Stimulated activated CD4-positive, alpha-beta T cell treated with anti-CD3 and anti-CD28 coated beads, Interleukin-2, amount 100 ng/mL, for 4 hours (primary cell): Measurements from ENCODE around the gene PDE1C.

Source experiments
- DNase-seq: peaks from one replicate; pipeline ENCODE4 v3.0.0-alpha.2; 2020; ENCODE audit warnings: low read depth

PDE1C gene

DNA sequence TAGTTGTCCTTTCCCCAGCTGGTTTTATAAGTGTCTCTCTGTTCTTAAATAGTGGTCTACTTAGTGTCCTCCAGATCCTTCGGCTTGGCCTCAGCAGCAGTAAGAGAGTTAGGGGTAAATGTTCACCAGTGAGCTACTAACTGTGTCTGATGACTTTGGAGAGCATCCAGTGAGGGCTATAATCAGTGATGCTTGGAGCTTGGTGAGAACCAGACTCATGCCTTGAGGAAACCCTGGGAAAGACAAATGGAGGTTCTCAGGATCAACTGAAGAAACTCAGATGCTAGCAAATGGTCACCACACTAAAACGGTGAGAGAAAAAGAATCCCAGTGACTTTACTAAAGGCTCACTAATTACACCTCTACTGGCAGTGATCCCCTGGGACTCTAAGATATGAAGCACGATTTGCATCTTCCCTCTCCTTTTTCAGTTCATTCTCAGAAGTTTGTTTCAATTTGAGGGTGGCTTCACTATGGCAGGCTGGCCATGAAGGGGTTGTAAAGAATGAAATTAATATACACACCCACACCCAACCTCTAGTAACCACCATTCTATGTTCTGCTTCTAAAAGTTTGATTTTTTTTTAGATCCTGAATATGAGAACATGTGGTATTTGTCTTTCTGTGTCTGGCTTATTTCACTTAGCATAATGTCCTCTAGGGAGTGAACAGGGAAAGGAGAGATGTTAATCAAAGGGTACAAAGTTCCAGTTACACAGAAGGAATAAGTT lies 177.9 kb downstream of the PDE1C start:
- DNase-seq, result no peak

DNA sequence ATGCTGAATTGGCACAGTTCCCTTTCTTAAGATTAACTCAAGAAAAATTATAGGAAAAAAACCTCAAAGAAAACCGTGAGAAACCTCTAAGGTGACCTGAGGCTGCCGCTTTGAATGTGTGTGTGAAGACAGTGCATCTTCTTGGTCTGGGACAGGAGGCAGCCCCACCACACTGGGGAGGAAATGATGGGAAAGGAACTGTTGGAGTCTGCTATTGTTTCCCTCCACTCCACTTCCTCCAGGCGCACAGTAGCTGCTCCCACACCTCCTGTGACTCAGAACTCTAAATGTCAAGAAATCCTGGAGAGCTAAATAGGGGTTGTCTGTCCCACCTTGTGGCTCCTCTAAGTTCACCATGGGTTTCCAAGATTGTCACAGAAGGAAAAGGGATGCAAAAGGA lies 179.4 kb downstream of the PDE1C start:
- no peak for DNase-seq

DNA sequence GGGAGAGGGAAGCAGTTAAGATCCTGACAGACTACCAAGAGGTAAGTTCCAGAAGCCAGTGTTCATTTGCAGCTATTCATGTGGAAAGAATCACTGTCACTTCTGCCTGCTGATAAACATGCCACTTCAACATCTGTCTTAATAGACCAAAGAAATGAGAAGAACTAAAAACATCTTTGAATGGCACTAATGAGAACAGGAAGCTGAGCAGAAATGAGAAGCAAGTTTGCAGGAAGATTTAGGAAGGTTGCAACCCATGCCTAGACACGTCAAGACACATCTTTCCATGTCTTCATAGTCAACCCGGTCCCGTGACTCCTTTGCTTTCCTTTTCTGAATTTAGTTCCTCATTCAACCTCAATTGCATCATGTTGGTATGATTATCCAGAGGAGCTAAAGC lies 180.0 kb downstream of the PDE1C start:
- DNase-seq, result no peak

DNA sequence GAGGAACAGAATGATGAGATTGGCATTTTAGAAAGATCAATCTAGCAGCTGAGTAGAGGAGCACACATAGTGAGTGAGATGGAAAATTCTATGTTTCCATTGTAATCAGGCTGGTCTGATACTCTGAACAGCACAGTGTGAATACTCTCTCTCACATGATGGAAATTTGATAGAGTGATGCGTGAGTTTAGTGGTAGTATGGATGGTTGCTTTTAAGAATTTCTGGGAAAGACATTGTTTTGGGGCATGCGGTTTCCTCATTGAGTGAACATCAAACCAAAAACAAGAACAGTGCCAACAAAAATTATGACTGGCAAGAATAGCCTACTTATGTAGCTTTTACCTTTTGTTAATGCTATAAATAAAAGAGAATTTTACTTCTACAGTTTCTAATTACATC lies 183.2 kb downstream of the PDE1C start:
- no peak for DNase-seq

DNA sequence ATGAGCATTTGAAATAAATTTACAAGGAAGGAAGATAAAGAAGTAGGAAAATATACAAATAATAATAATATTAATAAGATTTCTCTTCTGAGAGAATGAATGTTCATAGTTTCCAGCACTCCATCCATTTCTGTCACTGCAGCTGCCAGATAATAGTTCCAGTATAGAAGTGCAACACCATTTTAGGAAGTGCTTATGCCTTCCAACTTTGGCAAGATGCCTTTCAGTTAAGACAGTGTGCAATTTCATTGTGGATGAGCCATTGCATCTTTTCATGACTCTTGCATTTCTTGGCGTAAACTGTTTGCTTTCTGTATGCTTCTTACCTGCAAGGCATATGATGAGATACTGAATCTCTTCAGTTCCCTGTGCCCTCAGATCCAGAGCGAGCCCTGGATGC lies 185.0 kb downstream of the PDE1C start:
- no peak for DNase-seq

DNA sequence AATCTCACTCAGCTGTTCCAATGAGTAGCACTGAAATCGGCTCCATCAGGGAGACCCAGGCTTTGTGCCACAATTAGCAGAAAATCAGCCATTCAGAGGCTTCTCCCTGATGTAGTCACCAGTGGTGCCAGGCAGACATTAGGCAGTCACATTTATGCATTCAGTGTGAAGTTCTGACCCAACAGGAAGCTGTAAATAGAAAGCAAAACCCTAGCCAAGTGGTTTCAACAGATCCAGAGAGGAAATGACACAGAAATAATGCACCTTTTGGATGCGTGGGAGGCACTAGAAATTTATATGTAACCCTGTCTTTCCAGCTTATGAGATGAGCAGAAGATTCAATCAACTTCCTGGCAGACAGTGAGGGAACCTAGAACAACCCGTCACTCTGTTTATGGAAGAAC lies 186.4 kb downstream of the PDE1C start:
- DNase-seq, result no peak

DNA sequence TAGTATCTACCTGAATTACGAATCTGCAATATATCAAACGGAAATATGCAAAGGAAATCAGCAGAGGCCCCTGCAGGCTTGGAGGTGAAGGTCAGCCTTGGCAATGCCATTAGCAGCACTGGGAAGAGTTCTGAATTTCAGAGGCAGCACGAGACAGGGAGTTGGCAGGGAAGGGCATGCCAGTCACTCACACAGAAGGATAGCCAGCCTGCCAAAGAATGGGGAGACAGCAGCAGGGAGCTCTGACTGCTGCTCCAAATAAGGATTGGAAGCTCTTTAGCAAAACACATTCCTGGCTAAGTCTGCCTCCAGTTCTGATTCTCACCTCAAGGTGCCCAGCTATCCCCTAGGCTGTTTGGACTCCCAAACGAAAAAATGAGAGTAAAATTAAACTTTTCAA lies 188.0 kb downstream of the PDE1C start:
- DNase-seq, result no peak

DNA sequence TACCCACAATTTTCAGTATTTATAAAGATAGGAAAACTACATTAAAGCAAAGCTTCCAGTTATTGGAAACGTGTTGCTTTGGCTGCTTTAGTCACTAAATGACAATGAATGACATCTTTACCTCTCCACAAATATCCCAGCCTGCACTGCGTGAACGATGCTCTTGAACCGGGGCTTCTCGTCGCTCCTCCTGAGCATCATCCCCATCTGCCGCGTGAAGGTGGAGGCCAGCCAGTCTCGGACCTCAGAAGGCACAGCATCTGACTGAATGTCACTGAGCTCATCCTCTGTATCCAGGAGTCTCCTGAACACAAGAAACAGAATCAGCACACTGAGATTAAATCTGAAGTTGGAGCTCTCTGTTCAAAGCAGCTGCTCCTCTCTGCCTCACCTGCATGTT lies 191.3 kb downstream of the PDE1C start:
- DNase-seq, result no peak

DNA sequence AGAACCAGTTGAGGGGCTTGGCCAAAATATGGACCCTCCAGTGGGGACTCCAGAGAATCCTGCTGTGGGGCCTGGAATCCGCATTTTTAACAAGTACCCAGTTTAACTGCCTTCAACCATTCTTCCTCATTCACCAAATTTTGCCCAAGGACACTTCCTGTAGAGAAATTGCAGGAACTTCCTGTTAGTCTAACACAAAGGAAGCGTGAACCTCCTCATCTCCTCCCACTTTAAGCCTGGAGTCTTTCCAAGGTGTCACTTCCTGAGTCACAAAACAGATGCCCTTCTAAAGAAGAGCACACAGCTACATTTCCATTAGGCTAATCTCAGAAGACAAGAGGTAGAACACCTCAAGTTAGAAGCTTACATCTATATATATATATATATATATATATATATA lies 194.8 kb downstream of the PDE1C start:
- no peak for DNase-seq

DNA sequence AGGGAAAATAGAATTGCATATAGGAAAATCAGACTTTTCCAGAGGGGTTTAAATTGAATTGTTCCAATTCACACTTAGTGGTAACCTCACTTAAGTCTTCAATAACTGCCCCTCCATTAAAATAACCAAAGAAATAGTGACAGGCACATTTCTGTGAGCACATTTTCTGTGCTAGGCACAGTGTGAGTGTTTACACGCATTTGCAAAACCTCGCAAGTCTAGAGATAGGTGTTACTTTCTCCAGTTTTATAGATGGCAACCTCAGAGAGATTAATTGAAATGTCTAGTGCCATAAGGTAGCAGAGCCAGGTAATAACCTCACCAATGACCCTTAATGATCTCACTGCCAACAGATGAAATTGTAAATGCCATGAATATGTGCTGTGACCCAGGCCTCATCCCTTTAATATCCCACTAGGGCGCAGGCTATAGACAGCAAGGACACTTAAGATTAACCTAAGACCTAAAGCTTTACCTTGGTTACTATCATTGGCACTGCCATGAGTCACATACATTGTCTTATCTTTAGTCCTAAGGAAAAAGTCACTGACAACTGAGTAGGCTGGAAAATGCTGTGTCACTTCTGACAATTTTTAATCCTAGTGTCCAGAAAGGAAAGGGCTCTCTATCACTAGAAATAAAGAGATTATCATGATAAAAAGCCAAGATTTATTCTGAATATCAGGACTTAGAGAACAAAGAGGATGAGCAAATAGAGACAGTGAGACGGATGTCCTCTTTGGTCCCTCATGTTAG lies 195.4 kb downstream of the PDE1C start:
- no peak for DNase-seq

DNA sequence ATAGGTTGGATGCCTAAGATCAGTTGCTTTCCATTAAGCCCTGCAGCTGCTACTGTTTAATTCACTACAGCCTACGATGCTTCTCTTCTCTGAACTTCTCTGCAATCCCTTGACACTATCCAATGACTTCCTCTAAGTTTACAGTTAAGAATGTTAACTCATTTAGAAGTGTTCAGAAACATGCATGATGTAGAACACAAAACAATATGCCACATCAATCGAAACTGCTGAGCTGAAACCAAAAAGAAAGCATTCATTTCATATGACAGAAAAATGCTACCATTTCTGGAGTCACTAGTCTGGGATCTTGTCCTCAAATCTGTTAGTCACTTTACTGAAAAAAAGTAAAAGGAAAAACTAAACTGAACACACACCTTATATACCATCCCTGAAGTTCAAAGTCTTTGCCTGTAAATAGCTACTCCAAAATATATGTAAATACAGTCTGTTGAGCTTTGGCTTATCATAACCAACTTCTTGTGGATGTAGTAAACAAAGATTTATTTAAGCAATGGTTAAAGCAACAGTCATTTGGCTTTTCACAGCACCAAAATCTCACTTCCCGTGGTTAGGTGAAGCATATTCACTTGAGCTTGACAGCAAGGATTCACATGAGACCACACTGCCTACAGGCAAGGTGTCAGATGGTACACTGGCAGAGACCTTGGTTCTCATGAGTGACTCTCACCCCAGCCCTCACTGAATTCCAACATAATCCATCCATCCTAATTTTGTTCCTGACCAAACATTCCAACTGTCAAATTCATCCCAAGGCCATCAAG lies 196.2 kb downstream of the PDE1C start:
- DNase-seq, result no peak

DNA sequence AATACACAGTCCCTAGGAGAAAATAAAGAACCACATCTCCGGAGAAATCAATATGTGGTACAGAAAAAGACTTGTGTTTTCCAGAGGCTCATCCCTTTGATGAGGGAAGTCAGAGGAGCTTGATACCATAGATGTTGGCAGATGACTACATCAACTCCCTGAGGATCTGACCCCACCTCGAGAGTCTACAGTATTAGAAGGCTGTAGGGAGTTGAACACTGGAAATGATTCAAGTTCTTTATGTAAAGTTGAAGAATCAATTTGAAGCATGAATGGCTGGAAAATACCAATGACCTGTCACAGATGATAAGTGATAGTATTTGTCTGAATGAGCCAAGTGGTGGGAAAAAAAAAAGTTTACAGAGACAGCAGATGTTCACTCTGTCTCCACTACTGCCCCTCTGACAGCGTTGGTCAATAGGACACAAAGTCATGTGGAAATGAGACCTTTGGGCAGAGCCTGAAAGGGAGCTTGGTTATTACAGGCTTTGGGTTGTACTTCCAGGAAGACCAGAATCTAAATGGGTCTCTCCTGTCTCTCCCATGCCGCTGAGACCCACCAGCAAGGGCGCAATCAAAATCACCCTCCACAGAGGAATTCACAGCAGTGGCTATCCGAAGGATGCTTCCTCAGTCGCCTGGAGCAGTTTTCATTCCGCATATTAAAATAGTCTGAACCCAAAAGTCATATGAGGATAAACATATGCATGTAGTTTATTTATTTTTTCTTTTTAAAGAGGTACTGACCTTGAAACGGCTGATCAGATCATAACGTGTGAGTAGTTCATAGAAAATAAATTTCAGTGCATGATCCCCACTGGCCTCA lies 197.4 kb downstream of the PDE1C start:
- no peak for DNase-seq

DNA sequence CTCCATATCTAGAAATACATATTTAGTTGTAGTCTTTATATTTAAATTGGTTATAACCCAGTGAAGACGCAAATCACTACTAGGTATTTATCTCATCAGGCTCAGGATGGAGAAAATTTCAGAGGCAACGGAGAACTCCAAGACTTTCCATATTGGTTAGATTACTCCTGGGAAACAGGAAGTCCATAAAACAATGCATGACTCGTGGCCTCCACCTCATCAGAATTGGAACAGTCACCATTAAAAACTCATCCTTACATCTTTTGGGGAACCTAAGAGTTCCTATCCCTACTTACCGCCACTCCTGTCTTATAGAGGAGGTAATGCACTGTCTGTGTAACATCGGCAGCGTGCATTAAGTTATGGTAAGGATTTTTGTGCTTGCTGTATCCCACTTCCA lies 205.6 kb downstream of the PDE1C start:
- no peak for DNase-seq

DNA sequence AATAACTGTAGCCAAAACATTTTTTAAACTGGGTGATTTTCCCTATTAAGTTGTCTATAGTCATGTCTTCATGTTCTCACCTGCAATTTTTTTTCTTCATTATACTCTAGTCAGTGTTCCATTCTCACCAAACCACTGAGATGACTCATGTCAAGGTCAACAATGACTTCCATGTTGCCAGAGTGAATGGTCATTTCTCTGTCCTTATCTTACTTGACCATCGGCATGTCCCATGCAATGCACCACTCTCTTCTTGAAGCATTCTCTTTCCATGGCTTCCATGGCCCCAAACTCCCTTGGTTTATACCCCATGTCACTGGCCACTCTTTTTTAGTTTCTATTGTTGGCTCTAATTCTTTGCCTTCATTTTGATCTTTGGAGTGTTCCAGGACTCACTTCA lies 209.3 kb downstream of the PDE1C start:
- DNase-seq, result no peak

DNA sequence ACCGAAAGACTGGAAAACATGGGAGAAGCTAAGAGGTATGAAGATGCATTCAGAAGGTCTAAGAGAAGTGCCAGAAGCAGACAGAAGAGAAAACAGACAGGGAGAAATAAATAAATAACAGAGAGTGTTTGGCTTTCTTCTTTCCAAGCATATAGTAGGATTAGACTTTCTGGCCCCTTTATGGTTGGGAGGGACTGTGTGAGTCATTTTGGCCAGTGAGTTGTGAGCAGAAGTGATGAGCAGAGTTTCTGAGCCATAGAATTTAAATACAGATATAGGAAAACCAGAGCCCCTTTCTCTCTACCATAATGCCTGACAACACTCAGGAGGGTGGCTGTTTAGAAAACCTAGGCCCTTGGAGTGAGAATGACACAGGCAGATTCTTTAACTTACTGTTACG lies 212.2 kb downstream of the PDE1C start:
- no peak for DNase-seq

DNA sequence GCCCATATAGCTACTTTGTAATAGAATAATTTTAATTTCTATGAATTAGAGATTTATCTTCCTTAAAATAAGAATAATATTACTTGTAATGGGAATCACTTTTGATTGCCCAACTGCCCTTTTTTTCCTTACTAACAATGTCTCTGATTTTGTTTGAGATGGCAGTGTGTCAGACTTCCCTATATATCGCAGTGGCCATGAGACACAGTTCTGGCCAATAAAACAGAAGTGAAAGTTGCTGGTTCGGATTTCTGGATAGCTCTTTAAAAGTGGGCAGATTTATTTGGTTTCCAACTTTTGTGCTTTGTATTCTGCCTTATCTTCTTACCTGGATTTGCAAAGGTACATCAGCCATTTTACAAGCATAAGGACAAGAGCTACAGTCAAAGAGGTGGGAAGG lies 213.0 kb downstream of the PDE1C start:
- no peak for DNase-seq

DNA sequence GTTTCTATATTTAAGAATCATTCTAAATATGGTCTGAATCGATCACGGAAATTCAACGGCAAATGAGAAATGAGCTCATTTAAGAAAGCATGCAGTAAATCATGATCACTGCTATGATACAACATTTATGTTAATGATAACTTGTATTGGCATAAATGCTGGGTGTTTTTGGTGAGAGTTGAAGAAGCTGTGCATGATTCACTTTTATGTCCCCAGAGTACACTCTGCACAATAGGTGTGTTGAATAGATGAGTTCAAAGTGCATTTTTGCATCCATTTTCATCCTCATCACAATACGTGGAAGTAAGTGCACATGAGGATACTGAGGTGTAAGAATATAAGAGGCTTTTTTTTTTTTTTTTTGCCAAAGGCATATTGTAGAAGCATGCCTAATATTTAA lies 213.9 kb downstream of the PDE1C start:
- no peak for DNase-seq

DNA sequence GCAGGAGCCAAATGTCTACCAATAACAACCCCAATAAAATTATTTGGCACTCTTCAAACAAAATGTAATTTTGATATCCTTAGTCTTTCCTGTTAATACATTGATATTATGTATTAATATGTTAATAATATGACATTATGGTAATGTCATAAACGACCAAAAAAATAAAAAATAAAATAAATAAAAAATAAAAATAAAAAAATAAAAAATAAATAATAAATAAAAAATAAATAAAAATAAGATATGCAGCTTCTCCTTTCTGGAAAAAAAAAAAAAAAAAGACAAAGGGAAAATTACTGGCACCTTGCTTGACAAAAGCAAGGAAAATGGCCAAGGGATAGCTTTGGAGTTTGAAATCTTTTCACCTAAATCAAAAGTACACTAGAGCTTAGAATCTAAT lies 214.7 kb downstream of the PDE1C start:
- no peak for DNase-seq

DNA sequence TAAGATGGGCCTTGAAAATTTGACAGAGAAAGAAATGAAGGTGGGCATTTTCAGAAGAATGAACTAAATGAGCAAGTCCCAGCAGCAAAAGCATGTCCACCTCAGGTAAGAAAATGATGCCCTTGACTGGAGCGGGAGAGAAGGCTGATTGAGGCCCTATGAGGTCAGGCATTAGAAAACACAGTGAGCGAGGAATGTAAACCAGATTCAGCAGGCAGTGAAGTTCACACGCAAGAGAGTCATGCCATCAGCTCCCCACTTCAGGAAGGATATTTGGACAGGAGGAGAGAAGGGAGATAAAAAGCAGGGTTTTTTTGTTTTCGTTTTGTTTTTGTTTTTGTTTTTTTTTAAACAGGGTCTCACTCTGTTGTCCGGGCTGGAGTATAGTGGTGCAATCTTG lies 216.8 kb downstream of the PDE1C start:
- DNase-seq, result no peak

DNA sequence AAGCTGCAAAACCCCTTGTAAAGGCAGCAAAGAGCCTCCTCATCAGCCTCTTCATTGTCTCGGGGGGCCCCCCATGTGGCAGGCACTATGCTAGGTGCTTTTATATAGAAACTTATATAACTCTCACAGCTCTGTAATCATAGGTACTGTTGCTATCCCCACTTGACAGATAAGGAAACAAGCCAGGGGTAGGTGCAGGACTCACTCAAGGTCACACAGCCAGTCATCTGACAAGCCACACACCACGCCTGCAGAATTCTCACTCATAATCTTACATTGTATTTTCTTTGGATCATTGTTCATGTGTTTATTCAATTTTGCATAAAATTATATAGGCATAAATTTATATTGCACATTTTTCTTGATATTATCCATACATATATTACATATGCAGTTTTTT lies 217.7 kb downstream of the PDE1C start:
- DNase-seq, result no peak

DNA sequence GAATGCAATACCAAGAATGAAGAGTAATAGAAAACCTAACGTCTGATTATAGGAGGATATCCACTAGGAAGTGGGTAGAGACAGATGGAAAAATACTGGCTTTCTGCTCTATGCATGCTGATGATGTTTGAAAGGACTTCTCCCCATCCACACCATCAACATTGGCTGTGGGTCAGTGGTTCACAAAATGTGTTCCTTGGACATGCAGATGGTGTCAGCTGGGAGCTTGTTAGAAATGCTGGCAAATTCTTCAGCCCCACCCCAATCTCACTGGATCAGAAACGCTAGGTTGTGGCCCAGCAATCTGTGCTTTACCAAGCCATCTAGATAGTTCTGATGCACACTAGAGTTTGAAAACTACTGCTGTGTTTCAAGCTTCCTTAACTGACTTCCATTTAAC lies 219.1 kb downstream of the PDE1C start:
- DNase-seq, result no peak

DNA sequence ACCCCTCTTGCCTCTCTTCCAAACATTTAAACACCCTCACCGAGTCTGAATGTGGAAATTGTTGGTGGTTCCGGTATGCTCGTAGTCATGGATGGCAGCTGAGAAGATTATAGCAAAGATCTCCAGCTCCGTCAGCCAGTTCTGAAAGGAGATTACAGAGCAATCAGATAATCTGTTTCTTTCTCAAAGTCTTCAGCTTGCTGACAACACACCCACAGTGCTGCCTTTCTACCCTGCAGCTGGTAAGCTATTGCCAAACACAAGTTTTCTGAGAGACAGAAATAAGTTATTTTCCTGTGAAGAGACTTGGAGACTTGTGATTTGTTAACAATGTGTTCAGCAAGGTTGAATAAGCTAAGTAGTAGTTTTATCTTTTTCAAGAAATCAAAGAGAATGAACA lies 219.6 kb downstream of the PDE1C start:
- DNase-seq, result no peak
